ENCODE results near the gene EIF4E1B. TPM values are rescaled to one million over a fixed set of nuclear protein-coding genes. Genes with fewer than 3 reads are reported as not detected.
"Not testable (repeated sequence)": the region's sequence is repeated elsewhere in the genome, so short reads cannot be mapped to it uniquely, and the experiment has no call there.

EIF4E1B gene
- total RNA-seq, 1 donor from 2014 or later = not detected

DNA sequence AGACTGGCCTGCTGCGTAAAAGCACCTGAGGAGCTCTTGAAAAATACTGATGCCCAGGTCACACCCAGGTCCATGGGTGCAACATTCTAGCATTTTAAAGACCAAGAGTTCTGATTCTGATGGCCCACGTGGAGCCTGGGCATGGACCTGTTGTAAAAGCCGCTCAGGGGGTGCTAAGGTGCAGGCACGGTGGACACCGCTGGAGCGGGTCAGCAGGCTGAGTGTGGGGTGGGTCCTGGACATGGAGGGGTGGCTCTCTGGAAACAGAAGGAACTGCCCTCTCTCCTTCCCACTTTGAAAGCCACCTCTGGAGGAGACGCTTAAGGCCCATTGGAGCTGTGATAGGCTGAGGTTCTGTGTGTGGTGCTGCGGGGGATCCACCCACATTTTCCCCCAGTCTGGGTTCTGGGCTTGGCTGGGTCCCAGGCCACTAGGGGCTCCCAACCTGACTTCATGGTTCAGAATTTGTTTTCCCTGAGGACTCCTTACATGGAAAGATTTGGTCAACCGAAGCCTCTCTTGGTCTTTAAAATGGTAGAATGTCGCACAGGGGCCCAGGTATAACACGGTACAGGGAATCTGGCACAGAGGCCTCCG lies 37.1 kb upstream of the EIF4E1B start:
- no peak overlapping the region for H3K4me3 ChIP-seq (ENCODE audit: low read length in 3 of 3)
- no peaks in the 10 kb centered on the region for H3K4me1 ChIP-seq (ENCODE audit: control insufficient read depth in 3 of 3, insufficient read depth in 3 of 3, low read length in 3 of 3)
- H3K9me3 ChIP-seq (ENCODE audit: control insufficient read depth in 3 of 3, low read length in 3 of 3) = no peaks in the 10 kb centered on the region
- H3K27me3 ChIP-seq (ENCODE audit: control insufficient read depth in 3 of 3, insufficient read depth in 3 of 3, low read length in 3 of 3) = peaks cover 9 to 23% (median 18%) of the 10 kb centered on the region in 3 donors
- H3K27ac ChIP-seq (ENCODE audit: low read depth, low read length) = no peak overlapping the region
- no peaks in the 10 kb centered on the region for H3K36me3 ChIP-seq (ENCODE audit: control insufficient read depth in 3 of 3, insufficient read depth in 3 of 3, low read length in 3 of 3)
- no peak overlapping the region for H3K9ac ChIP-seq (ENCODE audit: low read depth in 1 of 3, low read length in 3 of 3)

GRCh38 chr5:176594554-176594953 lies 35.9 kb upstream of the EIF4E1B start:
- Histone ChIP-seq H3K9ac (ENCODE audit: low read depth in 1 of 3, low read length in 3 of 3) (no peak overlapping the region), H3K4me3 (ENCODE audit: low read length in 3 of 3) (no peak overlapping the region), H3K27ac (ENCODE audit: low read depth, low read length) (no peak overlapping the region), H3K9me3 (ENCODE audit: control insufficient read depth in 3 of 3, low read length in 3 of 3) (no peaks in the 10 kb centered on the region), H3K36me3 (ENCODE audit: control insufficient read depth in 3 of 3, insufficient read depth in 3 of 3, low read length in 3 of 3) (no peaks in the 10 kb centered on the region), H3K4me1 (ENCODE audit: control insufficient read depth in 3 of 3, insufficient read depth in 3 of 3, low read length in 3 of 3) (no peaks in the 10 kb centered on the region), H3K27me3 (ENCODE audit: control insufficient read depth in 3 of 3, insufficient read depth in 3 of 3, low read length in 3 of 3) (peaks cover 14 to 26% (median 22%) of the 10 kb centered on the region in 3 donors)

DNA sequence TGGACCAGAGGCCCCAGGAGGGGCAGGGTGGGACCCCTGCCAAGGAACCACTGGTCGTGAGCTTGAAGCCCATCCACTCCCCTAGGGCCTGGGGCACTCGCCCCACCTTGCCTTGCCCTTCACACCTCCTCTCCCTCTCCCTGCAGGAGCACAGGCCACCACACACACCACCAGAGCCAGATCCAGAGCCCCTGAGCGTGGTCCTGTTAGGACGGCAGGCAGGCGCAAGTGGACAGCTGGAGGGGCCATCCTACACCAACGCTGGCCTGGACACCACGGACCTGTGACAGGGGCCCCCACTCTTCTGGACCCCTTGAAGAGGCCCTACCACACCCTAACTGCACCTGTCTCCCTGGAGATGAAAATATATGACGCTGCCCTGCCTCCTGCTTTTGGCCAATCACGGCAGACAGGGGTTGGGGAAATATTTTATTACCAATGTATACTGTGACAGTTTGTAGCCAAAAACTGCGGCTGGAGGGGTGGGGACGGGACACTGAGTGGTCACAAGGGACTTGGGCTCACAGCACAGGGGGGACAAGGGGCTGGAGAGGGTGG lies 35.0 kb upstream of the EIF4E1B start:
- Histone ChIP-seq H3K36me3 (ENCODE audit: control insufficient read depth in 3 of 3, insufficient read depth in 3 of 3, low read length in 3 of 3) (no peaks in the 10 kb centered on the region), H3K27me3 (ENCODE audit: control insufficient read depth in 3 of 3, insufficient read depth in 3 of 3, low read length in 3 of 3) (peaks cover 14 to 26% (median 22%) of the 10 kb centered on the region in 3 donors), H3K9me3 (ENCODE audit: control insufficient read depth in 3 of 3, low read length in 3 of 3) (no peaks in the 10 kb centered on the region), H3K27ac (ENCODE audit: low read depth, low read length) (no peak overlapping the region), H3K4me3 (ENCODE audit: low read length in 3 of 3) (no peak overlapping the region), H3K4me1 (ENCODE audit: control insufficient read depth in 3 of 3, insufficient read depth in 3 of 3, low read length in 3 of 3) (no peaks in the 10 kb centered on the region), H3K9ac (ENCODE audit: low read depth in 1 of 3, low read length in 3 of 3) (no peak overlapping the region)

DNA sequence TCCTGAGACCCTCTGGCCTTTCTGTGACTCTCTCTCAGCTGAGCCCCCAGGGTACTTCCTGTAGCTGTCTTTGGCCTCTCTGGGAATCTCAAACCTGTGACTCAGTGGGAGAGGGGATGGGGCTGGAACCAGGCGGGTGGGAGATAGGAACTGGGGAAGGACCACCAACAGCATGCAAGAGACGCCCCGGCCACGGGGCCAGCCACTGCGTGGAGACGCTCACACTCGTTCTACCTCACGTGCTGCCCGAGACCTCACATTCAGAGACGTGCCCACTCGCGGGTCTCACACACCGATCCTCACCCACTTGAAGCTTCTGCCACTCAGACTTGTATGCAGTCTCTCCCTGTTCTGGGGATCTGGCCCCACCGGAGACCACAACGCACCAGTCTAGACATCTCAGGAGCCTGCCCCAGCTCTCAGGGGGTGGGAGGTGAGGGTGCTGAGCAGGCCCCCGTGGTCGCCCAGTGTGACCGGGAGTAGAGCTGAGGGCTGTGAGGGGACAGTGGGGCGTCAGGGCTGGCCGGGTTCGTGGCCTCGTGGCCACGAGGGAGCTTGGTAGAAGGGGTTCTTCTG lies 34.3 kb upstream of the EIF4E1B start:
- H3K9ac ChIP-seq (ENCODE audit: low read depth in 1 of 3, low read length in 3 of 3) = peak overlapping the region in 1 of 3 donors; percentile 25
- H3K27me3 ChIP-seq (ENCODE audit: control insufficient read depth in 3 of 3, insufficient read depth in 3 of 3, low read length in 3 of 3) = peaks cover 14 to 26% (median 22%) of the 10 kb centered on the region in 3 donors
- H3K27ac ChIP-seq (ENCODE audit: low read depth, low read length) = no peak overlapping the region
- no peak overlapping the region for H3K4me3 ChIP-seq (ENCODE audit: low read length in 3 of 3)
- no peaks in the 10 kb centered on the region for H3K9me3 ChIP-seq (ENCODE audit: control insufficient read depth in 3 of 3, low read length in 3 of 3)
- H3K4me1 ChIP-seq (ENCODE audit: control insufficient read depth in 3 of 3, insufficient read depth in 3 of 3, low read length in 3 of 3) = no peaks in the 10 kb centered on the region
- no peaks in the 10 kb centered on the region for H3K36me3 ChIP-seq (ENCODE audit: control insufficient read depth in 3 of 3, insufficient read depth in 3 of 3, low read length in 3 of 3)

DNA sequence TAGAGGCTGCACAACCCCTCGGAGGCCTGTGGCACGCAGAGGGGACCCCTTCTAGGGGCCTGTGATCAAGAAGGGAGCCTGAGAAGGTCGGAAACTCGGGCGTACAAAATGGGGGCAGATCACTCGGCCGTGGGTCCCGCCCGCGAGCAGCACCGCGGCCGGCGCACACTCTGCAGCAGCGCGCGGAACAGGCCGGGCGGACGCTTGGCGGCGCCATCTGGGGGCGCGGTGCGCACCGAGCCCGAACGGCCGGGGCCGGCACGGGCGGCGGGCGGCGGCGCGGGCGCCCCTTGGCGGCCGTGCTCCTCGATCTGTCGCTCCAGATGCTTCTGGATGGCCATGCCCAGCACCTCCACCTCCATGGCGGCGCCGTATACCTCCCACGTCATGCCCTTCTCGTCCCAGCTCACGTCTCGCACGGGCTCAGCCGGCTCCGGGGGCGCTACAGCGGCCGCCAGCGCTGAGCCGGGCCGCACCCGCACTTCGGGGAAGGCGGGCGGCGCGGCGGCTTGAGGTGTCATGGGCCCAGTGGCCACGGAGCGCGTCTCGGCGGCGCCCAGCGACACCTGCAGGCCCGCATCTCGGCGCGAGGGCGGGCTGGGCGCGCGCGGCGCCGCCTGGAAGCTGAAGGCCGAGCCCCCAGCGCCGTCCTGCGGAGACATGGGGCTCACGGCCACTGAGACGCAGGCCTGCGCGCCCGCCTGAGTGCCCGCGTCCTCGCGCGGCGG lies 33.6 kb upstream of the EIF4E1B start:
- Histone ChIP-seq H3K4me1 (ENCODE audit: control insufficient read depth in 3 of 3, insufficient read depth in 3 of 3, low read length in 3 of 3) (no peaks in the 10 kb centered on the region), H3K27me3 (ENCODE audit: control insufficient read depth in 3 of 3, insufficient read depth in 3 of 3, low read length in 3 of 3) (peaks cover 14 to 26% (median 22%) of the 10 kb centered on the region in 3 donors), H3K27ac (ENCODE audit: low read depth, low read length) (no peak overlapping the region), H3K9me3 (ENCODE audit: control insufficient read depth in 3 of 3, low read length in 3 of 3) (no peaks in the 10 kb centered on the region), H3K4me3 (ENCODE audit: low read length in 3 of 3) (no peak overlapping the region), H3K36me3 (ENCODE audit: control insufficient read depth in 3 of 3, insufficient read depth in 3 of 3, low read length in 3 of 3) (no peaks in the 10 kb centered on the region), H3K9ac (ENCODE audit: low read depth in 1 of 3, low read length in 3 of 3) (peak overlapping the region in 1 of 3 donors; percentile 25)

GRCh38 chr5:176597417-176598389 lies 32.8 kb upstream of the EIF4E1B start:
- H3K9ac ChIP-seq (ENCODE audit: low read depth in 1 of 3, low read length in 3 of 3) = no peak overlapping the region
- H3K27ac ChIP-seq (ENCODE audit: low read depth, low read length) = no peak overlapping the region
- H3K4me1 ChIP-seq (ENCODE audit: control insufficient read depth in 3 of 3, insufficient read depth in 3 of 3, low read length in 3 of 3) = no peaks in the 10 kb centered on the region
- no peaks in the 10 kb centered on the region for H3K36me3 ChIP-seq (ENCODE audit: control insufficient read depth in 3 of 3, insufficient read depth in 3 of 3, low read length in 3 of 3)
- H3K27me3 ChIP-seq (ENCODE audit: control insufficient read depth in 3 of 3, insufficient read depth in 3 of 3, low read length in 3 of 3) = peaks cover 14 to 26% (median 22%) of the 10 kb centered on the region in 3 donors
- no peak overlapping the region for H3K4me3 ChIP-seq (ENCODE audit: low read length in 3 of 3)
- H3K9me3 ChIP-seq (ENCODE audit: control insufficient read depth in 3 of 3, low read length in 3 of 3) = no peaks in the 10 kb centered on the region

- not testable (repeated sequence) for H3K4me3 ChIP-seq (ENCODE audit: low read length in 3 of 3); H3K9me3 ChIP-seq (ENCODE audit: control insufficient read depth in 3 of 3, low read length in 3 of 3); H3K36me3 ChIP-seq (ENCODE audit: control insufficient read depth in 3 of 3, insufficient read depth in 3 of 3, low read length in 3 of 3); H3K27ac ChIP-seq (ENCODE audit: low read depth, low read length); H3K9ac ChIP-seq (ENCODE audit: low read depth in 1 of 3, low read length in 3 of 3); H3K4me1 ChIP-seq (ENCODE audit: control insufficient read depth in 3 of 3, insufficient read depth in 3 of 3, low read length in 3 of 3)
- H3K27me3 ChIP-seq (ENCODE audit: control insufficient read depth in 3 of 3, insufficient read depth in 3 of 3, low read length in 3 of 3) = peaks cover 14 to 25% (median 24%) of the 10 kb centered on the region in 3 donors
Measured at GRCh38 chr5:176599749-176600430, 30.6 kb upstream of the EIF4E1B start.

GRCh38 chr5:176601901-176602482 lies 28.5 kb upstream of the EIF4E1B start:
- Histone ChIP-seq H3K27me3 (ENCODE audit: control insufficient read depth in 3 of 3, insufficient read depth in 3 of 3, low read length in 3 of 3) (peaks cover 9 to 17% (median 9%) of the 10 kb centered on the region in 3 donors), H3K36me3 (ENCODE audit: control insufficient read depth in 3 of 3, insufficient read depth in 3 of 3, low read length in 3 of 3) (no peaks in the 10 kb centered on the region), H3K4me1 (ENCODE audit: control insufficient read depth in 3 of 3, insufficient read depth in 3 of 3, low read length in 3 of 3) (no peaks in the 10 kb centered on the region), H3K27ac (ENCODE audit: low read depth, low read length) (no peak overlapping the region), H3K9ac (ENCODE audit: low read depth in 1 of 3, low read length in 3 of 3) (no peak overlapping the region), H3K9me3 (ENCODE audit: control insufficient read depth in 3 of 3, low read length in 3 of 3) (no peaks in the 10 kb centered on the region), H3K4me3 (ENCODE audit: low read length in 3 of 3) (no peak overlapping the region)

DNA sequence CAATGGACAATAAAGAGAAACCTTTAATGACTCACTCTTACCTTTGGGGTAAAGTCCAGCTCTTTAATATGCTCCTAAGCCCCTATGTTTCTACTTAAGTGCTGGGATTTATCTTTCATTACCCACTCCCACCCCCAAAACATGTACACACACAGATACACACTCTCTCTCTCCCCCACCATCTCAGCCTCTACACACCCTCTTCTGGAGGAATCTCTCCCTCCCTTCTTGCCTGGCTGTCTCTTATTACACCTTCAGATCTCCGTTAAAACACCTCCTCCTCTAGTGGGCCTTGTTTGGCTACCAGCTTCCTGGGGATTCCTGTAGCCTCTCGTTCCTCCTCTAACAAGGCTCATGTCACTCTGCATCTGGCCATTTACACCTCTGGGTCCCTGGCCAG lies 27.4 kb upstream of the EIF4E1B start:
- Histone ChIP-seq H3K27me3 (ENCODE audit: control insufficient read depth in 3 of 3, insufficient read depth in 3 of 3, low read length in 3 of 3) (peaks cover 5 to 8% (median 7%) of the 10 kb centered on the region in 3 donors), H3K4me1 (ENCODE audit: control insufficient read depth in 3 of 3, insufficient read depth in 3 of 3, low read length in 3 of 3) (no peaks in the 10 kb centered on the region), H3K9me3 (ENCODE audit: control insufficient read depth in 3 of 3, low read length in 3 of 3) (no peaks in the 10 kb centered on the region), H3K27ac (ENCODE audit: low read depth, low read length) (no peak overlapping the region), H3K9ac (ENCODE audit: low read depth in 1 of 3, low read length in 3 of 3) (no peak overlapping the region), H3K4me3 (ENCODE audit: low read length in 3 of 3) (no peak overlapping the region), H3K36me3 (ENCODE audit: control insufficient read depth in 3 of 3, insufficient read depth in 3 of 3, low read length in 3 of 3) (no peaks in the 10 kb centered on the region)
